CD4-positive, alpha-beta T cell treated with Interleukin-6 at 100 ng/mL for 8 hours (primary cell): Measurements from ENCODE around the gene PEX7.
"Not testable (repeated sequence)": the region's sequence is repeated elsewhere in the genome, so short reads cannot be mapped to it uniquely, and the experiment has no call there.

Source experiments
- DNase-seq: peaks from one replicate; pipeline ENCODE4 v3.0.0-alpha.2; 2020; ENCODE audit warnings: mixed read lengths, low spot score

PEX7 gene

GRCh38 chr6:136840276-136841001, 18.0 kb downstream of the PEX7 start:
- DNase-seq, result no peak

- no peak for DNase-seq
These were observed 20.8 kb downstream of the PEX7 start for GRCh38 chr6:136843210-136843609.

- peak; percentile 19 for DNase-seq
These were observed 23.7 kb downstream of the PEX7 start for GRCh38 chr6:136846046-136846445.

- DNase-seq, result not testable (repeated sequence)
These were observed 24.1 kb downstream of the PEX7 start for GRCh38 chr6:136846477-136846876.

GRCh38 chr6:136849979-136850563, 27.7 kb downstream of the PEX7 start:
- not testable (repeated sequence) for DNase-seq

- no peak for DNase-seq
These were observed 37.0 kb downstream of the PEX7 start for GRCh38 chr6:136859430-136859829.

- no peak for DNase-seq
These were observed 37.7 kb downstream of the PEX7 start for GRCh38 chr6:136860043-136860442.

- no peak for DNase-seq
These were observed 40.3 kb downstream of the PEX7 start for GRCh38 chr6:136862662-136863061.

GRCh38 chr6:136863752-136864151, 41.4 kb downstream of the PEX7 start:
- DNase-seq, result no peak

- no peak for DNase-seq
These were observed 42.3 kb downstream of the PEX7 start for GRCh38 chr6:136864676-136865075.

GRCh38 chr6:136866872-136867416, 44.6 kb downstream of the PEX7 start:
- DNase-seq, result no peak

GRCh38 chr6:136869451-136869850, 47.1 kb downstream of the PEX7 start:
- no peak for DNase-seq

- DNase-seq, result no peak
These were observed 51.4 kb downstream of the PEX7 start for GRCh38 chr6:136873748-136874147.

GRCh38 chr6:136876469-136876868, 54.1 kb downstream of the PEX7 start:
- not testable (repeated sequence) for DNase-seq

- DNase-seq, result no peak
These were observed 58.5 kb downstream of the PEX7 start for GRCh38 chr6:136880748-136881460.

- DNase-seq, result no peak
These were observed 63.7 kb downstream of the PEX7 start for GRCh38 chr6:136886091-136886490.

GRCh38 chr6:136887953-136888352, 65.6 kb downstream of the PEX7 start:
- DNase-seq, result no peak

- DNase-seq, result no peak
These were observed 67.1 kb downstream of the PEX7 start for GRCh38 chr6:136889271-136890193.

GRCh38 chr6:136890194-136890839, 67.9 kb downstream of the PEX7 start:
- no peak for DNase-seq

- DNase-seq, result no peak
These were observed 68.6 kb downstream of the PEX7 start for GRCh38 chr6:136890986-136891385.

- DNase-seq, result no peak
These were observed 70.8 kb downstream of the PEX7 start for GRCh38 chr6:136893187-136893586.
